SK-N-SH (cell line): Measurements from ENCODE around the gene MEIS1. TPM values are rescaled to one million over a fixed set of nuclear protein-coding genes. Genes with fewer than 3 reads are reported as not detected.

ENCODE experiments used
- CTCF ChIA-PET: fragments of 300-600, 350-600 bp; formaldehyde crosslinking; extraction: SDS; loops from one replicate; lab custom pipeline; 2021; lab: Yijun Ruan, JAX
- POLR2A ChIA-PET: fragments of 350-600 bp; sonication (Branson Sonifier 250); formaldehyde crosslinking; extraction: SDS; loops from one replicate; lab custom pipeline; 2020; ENCODE audit warnings: antibody characterized with exemption, inconsistent platforms; lab: Yijun Ruan, JAX
- DNase-seq: peaks from one replicate; pipeline ENCODE4 v3.0.0; 2012
- H2AFZ ChIP-seq: fragments of 200-600 bp; sonication (generic); 2 replicates; pipeline ENCODE4 v1.8.1; 2016; ENCODE audit warnings: antibody characterized with exemption, mild to moderate bottlenecking, low read depth
- H3F3A ChIP-seq: fragments of 200-600 bp; sonication (generic); replicated peaks from 2 replicates; pipeline ENCODE3; 2016; ENCODE audit warnings: antibody characterized with exemption, mild to moderate bottlenecking; ENCODE audit not compliant: insufficient read depth
- H3K27ac ChIP-seq, 2 experiments: fragments of 200-500 bp in 1 of 2; fragments of 200-600 bp in 1 of 2; sonication (Bioruptor generic) in 1 of 2; sonication (generic), shearing (Covaris generic) in 1 of 2; 2 replicates each; pipeline versions ENCODE4 v1.5.1 to v1.6.1; 2014 to 2016; ENCODE audit warnings: low read depth in 2 of 2, inconsistent platforms in 1 of 2, low read length in 1 of 2, mild to moderate bottlenecking in 1 of 2, mixed read lengths in 1 of 2
- H3K27me3 ChIP-seq: fragments of 200-600 bp; sonication (generic), shearing (Covaris generic); 2 replicates; pipeline ENCODE4 v1.6.1; 2016; ENCODE audit warnings: mixed run types; ENCODE audit not compliant: insufficient read depth
- H3K36me3 ChIP-seq, 2 experiments: fragments of 200-500 bp in 1 of 2; fragments of 200-600 bp in 1 of 2; sonication (Bioruptor generic) in 1 of 2; sonication (generic) in 1 of 2; replicated peaks in 1 of 2; 2 replicates each; pipeline versions ENCODE3 to v1.5.1; 2014 to 2016; ENCODE audit warnings: low read length in 1 of 2, mild to moderate bottlenecking in 1 of 2; ENCODE audit not compliant: insufficient read depth in 2 of 2, control insufficient read depth in 1 of 2
- H3K4me1 ChIP-seq, 2 experiments: fragments of 200-500 bp in 1 of 2; fragments of 200-600 bp in 1 of 2; sonication (Bioruptor generic) in 1 of 2; sonication (generic), shearing (Covaris generic) in 1 of 2; 2 replicates each; pipeline versions ENCODE4 v1.5.1 to v1.6.1; 2014 to 2016; ENCODE audit warnings: low read depth in 1 of 2, low read length in 1 of 2, mixed run types in 1 of 2; ENCODE audit not compliant: insufficient read depth in 2 of 2, control insufficient read depth in 1 of 2
- H3K4me2 ChIP-seq: fragments of 200-600 bp; sonication (generic), shearing (Covaris generic); 2 replicates; pipeline ENCODE4 v1.6.1; 2017; ENCODE audit warnings: mixed run types
- H3K4me3 ChIP-seq, 2 experiments: fragments of 200-500 bp in 1 of 2; fragments of 200-600 bp in 1 of 2; sonication (Bioruptor generic) in 1 of 2; sonication (generic), shearing (Covaris generic) in 1 of 2; 2 replicates each; pipeline versions ENCODE4 v1.5.1 to v1.8.1; 2014 to 2016; ENCODE audit warnings: low read depth in 2 of 2, inconsistent platforms in 1 of 2, low read length in 1 of 2, mild to moderate bottlenecking in 1 of 2, mixed read lengths in 1 of 2, moderate library complexity in 1 of 2
- H3K79me2 ChIP-seq: fragments of 200-600 bp; sonication (generic); 2 replicates; pipeline ENCODE4 v1.8.1; 2017; ENCODE audit warnings: mild to moderate bottlenecking; ENCODE audit not compliant: insufficient read depth
- H3K9ac ChIP-seq: fragments of 200-600 bp; sonication (generic); 2 replicates; pipeline ENCODE4 v1.6.1; 2017; ENCODE audit warnings: mixed run types
- H3K9me2 ChIP-seq: fragments of 200-600 bp; sonication (generic); 2 replicates; pipeline ENCODE4 v1.6.1; 2017; ENCODE audit warnings: mixed run types
- H3K9me3 ChIP-seq: fragments of 200-600 bp; sonication (generic); 2 replicates; pipeline ENCODE4 v1.6.1; 2017; ENCODE audit warnings: mixed run types, mild to moderate bottlenecking, moderate library complexity
- H4K20me1 ChIP-seq: fragments of 200-600 bp; sonication (generic); 2 replicates; pipeline ENCODE4 v1.6.1; 2017; ENCODE audit warnings: mild to moderate bottlenecking, mixed run types; ENCODE audit not compliant: insufficient read depth
- ELF1 ChIP-seq: IDR thresholded peaks from 2 replicates; pipeline ENCODE4 v1.4.0; 2012
- EP300 ChIP-seq, 2 experiments: IDR thresholded peaks; 2 replicates each; pipeline versions ENCODE4 v1.4.0 to v1.6.1; 2012; ENCODE audit warnings: borderline replicate concordance in 1 of 2, low read depth in 1 of 2, low read length in 1 of 2
- GATA2 ChIP-seq: sonication (generic); formaldehyde crosslinking; IDR thresholded peaks from 2 replicates; pipeline ENCODE4 v1.5.0; 2020; ENCODE audit warnings: mild to moderate bottlenecking, missing genetic modification reagents
- MEF2A ChIP-seq: IDR thresholded peaks from 2 replicates; pipeline ENCODE4 v1.4.0; 2012; ENCODE audit warnings: low read depth, borderline replicate concordance
- MXI1 ChIP-seq: IDR thresholded peaks from 2 replicates; pipeline ENCODE4 v1.6.1; 2012; ENCODE audit warnings: mild to moderate bottlenecking, low read depth, low read length, improper control_type of control experiment
- NFIC ChIP-seq: IDR thresholded peaks from 2 replicates; pipeline ENCODE4 v1.4.0; 2012; ENCODE audit warnings: borderline replicate concordance
- POLR2AphosphoS5 ChIP-seq: IDR thresholded peaks from 2 replicates; pipeline ENCODE4 v1.6.1; 2012; ENCODE audit warnings: low read depth, low read length
- RAD21 ChIP-seq: IDR thresholded peaks from 2 replicates; pipeline ENCODE4 v1.6.1; 2012; ENCODE audit warnings: mild to moderate bottlenecking, low read length
- REST ChIP-seq: IDR thresholded peaks from 2 replicates; pipeline ENCODE4 v1.6.1; 2012; ENCODE audit warnings: mild to moderate bottlenecking, low read depth, low read length, moderate library complexity
- RFX5 ChIP-seq: IDR thresholded peaks from 2 replicates; pipeline ENCODE4 v1.6.1; 2012; ENCODE audit warnings: mild to moderate bottlenecking, improper control_type of control experiment, low read length
- RXRA ChIP-seq: IDR thresholded peaks from 2 replicates; pipeline ENCODE4 v1.4.0; 2012; ENCODE audit warnings: low read depth, mild to moderate bottlenecking, borderline replicate concordance
- SIN3A ChIP-seq: IDR thresholded peaks from 2 replicates; pipeline ENCODE4 v1.6.1; 2012; ENCODE audit warnings: low read depth, mild to moderate bottlenecking, low read length, moderate library complexity, borderline replicate concordance
- TAF1 ChIP-seq: IDR thresholded peaks from 2 replicates; pipeline ENCODE4 v1.6.1; 2012; ENCODE audit warnings: low read depth, mild to moderate bottlenecking, low read length, moderate library complexity, borderline replicate concordance
- USF1 ChIP-seq: IDR thresholded peaks from 2 replicates; pipeline ENCODE4 v1.4.0; 2012; ENCODE audit warnings: low read depth, borderline replicate concordance
- YY1 ChIP-seq: IDR thresholded peaks from 2 replicates; pipeline ENCODE4 v1.4.0; 2012; ENCODE audit warnings: low read depth, mild to moderate bottlenecking
- WGBS: methylation state at CpG from one replicate; pipeline ENCODE4 v1.1.6; 2017; ENCODE audit warnings: low lambda C conversion rate; 5-methylcytosine and 5-hydroxymethylcytosine counted together
- polyA plus RNA-seq, 3 experiments: library from polyadenylated mRNA; depleted of rRNA; stranded (reverse); fragments of >200 nt; gene quantifications; 2 replicates each; pipeline ENCODE4 v1.2.3, GENCODE V29; 2012
- TF ChIP-seq, protein P1 (sequence below): IDR thresholded peaks from 2 replicates; pipeline ENCODE4; 2012

The MEIS1 gene
- polyA plus RNA-seq, 1 of the 3 experiments (the other 2 are of a cell fraction): 16.9 TPM

- no peak overlapping the region for H2AFZ ChIP-seq
- POLR2A ChIA-PET: no interaction called here
These were observed 4.2 kb upstream of the MEIS1 start for GRCh38 chr2:66430505-66431273.

GRCh38 chr2:66431274-66431642 is 3.7 kb upstream of the MEIS1 start:
- Histone ChIP-seq H3K4me3 (no peak overlapping the region), H3K9ac (no peak overlapping the region), H3K9me2 (no peaks in the 10 kb centered on the region), H2AFZ (no peak overlapping the region), H3K4me2 (no peak overlapping the region), H3K9me3 (no peaks in the 10 kb centered on the region), H3K27me3 (no peaks in the 10 kb centered on the region), H3F3A (peaks cover 19% of the 10 kb centered on the region), H3K79me2 (peaks cover 11% of the 10 kb centered on the region), H3K27ac (no peak overlapping the region), H3K36me3 (no peaks in the 10 kb centered on the region), H4K20me1 (no peaks in the 10 kb centered on the region), H3K4me1 (peaks cover 0 to 2% of the 10 kb centered on the region in 2 experiments; a peak in 1 of 4 replicates)
- DNase-seq: no peak
- TF ChIP-seq ELF1 (no peak), EP300 (IDR thresholded peaks at IDR 0.05; ENCODE audit: borderline replicate concordance in 1 of 2, low read depth in 1 of 2, low read length in 1 of 2) (no peak), NFIC (no peak), RAD21 (no peak), REST (no peak), YY1 (no peak), GATA2 (CRISPR knock-in tag) (no peak), RFX5 (no peak), TAF1 (no peak), SIN3A (no peak)
- TF ChIP-seq, protein P1, sequence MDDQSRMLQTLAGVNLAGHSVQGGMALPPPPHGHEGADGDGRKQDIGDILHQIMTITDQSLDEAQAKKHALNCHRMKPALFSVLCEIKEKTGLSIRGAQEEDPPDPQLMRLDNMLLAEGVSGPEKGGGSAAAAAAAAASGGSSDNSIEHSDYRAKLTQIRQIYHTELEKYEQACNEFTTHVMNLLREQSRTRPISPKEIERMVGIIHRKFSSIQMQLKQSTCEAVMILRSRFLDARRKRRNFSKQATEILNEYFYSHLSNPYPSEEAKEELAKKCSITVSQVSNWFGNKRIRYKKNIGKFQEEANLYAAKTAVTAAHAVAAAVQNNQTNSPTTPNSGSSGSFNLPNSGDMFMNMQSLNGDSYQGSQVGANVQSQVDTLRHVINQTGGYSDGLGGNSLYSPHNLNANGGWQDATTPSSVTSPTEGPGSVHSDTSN: no peak
- ChIA-PET POLR2A (no interaction called here), CTCF (interaction anchor here (1.2 to 3.7 kb wide), 4 partner anchors 785 to 1600 kb away, joined by 5 to 23 read pairs (median 17); no protein-coding TSS in a partner anchor)

More at GRCh38 chr2:66430505-66431273, 4.2 kb upstream of the MEIS1 start:
- CTCF ChIA-PET: interaction anchor here (0.7 to 3.7 kb wide), 7 partner anchors 145 to 1601 kb away, joined by 3 to 35 read pairs (median 12); no protein-coding TSS in a partner anchor
- Histone ChIP-seq H3K27ac (no peak overlapping the region), H3K79me2 (peaks cover 5% of the 10 kb centered on the region), H3K9me2 (no peaks in the 10 kb centered on the region), H4K20me1 (no peaks in the 10 kb centered on the region), H3K9me3 (no peaks in the 10 kb centered on the region), H3K36me3 (no peaks in the 10 kb centered on the region), H3F3A (peaks cover 19% of the 10 kb centered on the region), H3K4me3 (no peak overlapping the region), H3K4me2 (no peak overlapping the region), H3K9ac (no peak overlapping the region), H3K27me3 (no peaks in the 10 kb centered on the region), H3K4me1 (peaks cover 0 to 2% of the 10 kb centered on the region in 2 experiments; a peak in 1 of 4 replicates)
- DNase-seq: no peak
- WGBS: 67% methylated on average over 9 of the region's 9 CpGs
- TF ChIP-seq MXI1: no peak
- TF ChIP-seq MEF2A: no peak
- TF ChIP-seq EP300 (IDR thresholded peaks at IDR 0.05; ENCODE audit: borderline replicate concordance in 1 of 2, low read depth in 1 of 2, low read length in 1 of 2): no peak
- no peak for TF ChIP-seq USF1
- TF ChIP-seq POLR2AphosphoS5: no peak
- TF ChIP-seq RXRA: no peak
